AG04449 (cell line): ENCODE data around the gene TRAF3.
"Not testable (repeated sequence)": the region's sequence is repeated elsewhere in the genome, so short reads cannot be mapped to it uniquely, and the experiment has no call there.

Experiments
- CTCF ChIA-PET: fragments of 350-600 bp; formaldehyde crosslinking; extraction: SDS; loops from one replicate; lab custom pipeline; 2021; ENCODE audit warnings: antibody characterized with exemption; lab: Yijun Ruan, JAX
- POLR2A ChIA-PET: fragments of 400-600, 350-600 bp; formaldehyde crosslinking; extraction: SDS; loops from one replicate; lab custom pipeline; 2020; ENCODE audit warnings: antibody characterized with exemption, inconsistent platforms; lab: Yijun Ruan, JAX
- DNase-seq: peaks from one replicate; pipeline ENCODE4 v3.0.0-alpha.2; 2010; ENCODE audit warnings: low read depth, low spot score
- H3K4me3 ChIP-seq: 2 replicates; pipeline ENCODE4 v1.5.1; 2011; ENCODE audit warnings: low read depth, mild to moderate bottlenecking, control low read depth, low read length
- CTCF ChIP-seq: IDR thresholded peaks from one replicate; pipeline ENCODE4 v1.5.1; 2011; ENCODE audit warnings: mild to moderate bottlenecking, moderate library complexity, low read length, control low read depth, inconsistent platforms; ENCODE audit not compliant: insufficient read depth; ENCODE audit errors: missing control alignments

The TRAF3 gene

GRCh38 chr14:102764220-102764671 lies 13.0 kb upstream of the TRAF3 start:
- H3K4me3 ChIP-seq: no peak overlapping the region
- POLR2A ChIA-PET: no interaction called here
- CTCF ChIA-PET: interaction anchor here (0.7 kb wide), 1 partner anchor 10 kb away, joined by 3 read pairs; no protein-coding TSS in a partner anchor
- TF ChIP-seq CTCF: no peak
- no peak for DNase-seq

- POLR2A ChIA-PET, H3K4me3 ChIP-seq, DNase-seq, CTCF ChIA-PET: not testable (repeated sequence)
Observed at GRCh38 chr14:102765770-102766169, 11.5 kb upstream of the TRAF3 start.

GRCh38 chr14:102768223-102769048 lies 8.8 kb upstream of the TRAF3 start:
- no peak for TF ChIP-seq CTCF
- H3K4me3 ChIP-seq: no peak overlapping the region
- ChIA-PET CTCF (no interaction called here), POLR2A (no interaction called here)
- no peak for DNase-seq

GRCh38 chr14:102769049-102769327 lies 8.3 kb upstream of the TRAF3 start:
- ChIA-PET CTCF (no interaction called here), POLR2A (no interaction called here)
- H3K4me3 ChIP-seq: no peak overlapping the region
- DNase-seq: no peak
- no peak for TF ChIP-seq CTCF

GRCh38 chr14:102770147-102771123 lies 6.8 kb upstream of the TRAF3 start:
- no peak for DNase-seq
- no peak for TF ChIP-seq CTCF
- CTCF ChIA-PET: interaction anchor here (1.2 kb wide), 1 partner anchor 76 kb away, joined by 4 read pairs; no protein-coding TSS in a partner anchor
- POLR2A ChIA-PET: no interaction called here
- H3K4me3 ChIP-seq: no peak overlapping the region

- no peak overlapping the region for H3K4me3 ChIP-seq
- POLR2A ChIA-PET: no interaction called here
- no peak for TF ChIP-seq CTCF
- DNase-seq: no peak
- CTCF ChIA-PET: interaction anchor here (0.7 to 3.9 kb wide), 2 partner anchors 12 to 77 kb away, joined by 3 to 27 read pairs; no protein-coding TSS in a partner anchor
Observed at GRCh38 chr14:102771144-102771543, 6.1 kb upstream of the TRAF3 start.
